IMR-90 (cell line): ENCODE data around the gene NFKBIA. TPM values are rescaled to one million over a fixed set of nuclear protein-coding genes. Genes with fewer than 3 reads are reported as not detected.

ENCODE experiments used
- ATAC-seq: fragments of 200-7000 bp; cut with Tn5 transposase; 2 replicates; pipeline ENCODE4 v1.9.1; 2020; ENCODE audit warnings: low read depth, mild to moderate bottlenecking, moderate library complexity
- BruUV-seq: library from RNA; stranded (reverse); fragments of 400-500 nt; replicated peaks from 2 replicates; lab custom pipeline; 2021; lab: Mats Ljungman, UMichigan
- CTCF ChIA-PET: fragments of 300-600 bp; formaldehyde crosslinking; extraction: SDS; loops from one replicate; lab custom pipeline; 2021; ENCODE audit warnings: antibody characterized with exemption; lab: Yijun Ruan, JAX
- POLR2A ChIA-PET: fragments of 300-600 bp; sonication (Branson Sonifier 250); formaldehyde crosslinking; loops from one replicate; lab custom pipeline; 2022; ENCODE audit warnings: antibody characterized with exemption; ENCODE audit not compliant: unreplicated experiment; lab: Charles Lee
- DNase-seq: peaks from one replicate; pipeline ENCODE4 v3.0.0; 2013
- H2AFZ ChIP-seq: replicated peaks from 2 replicates; pipeline ENCODE3; 2013; ENCODE audit warnings: low read length, mild to moderate bottlenecking; ENCODE audit not compliant: poor library complexity
- H2AK5ac ChIP-seq: 2 replicates; pipeline ENCODE4 v1.6.1; 2013; ENCODE audit warnings: low read depth, low read length, inconsistent platforms
- H2AK9ac ChIP-seq: replicated peaks from 2 replicates; pipeline ENCODE3; 2013; ENCODE audit warnings: mild to moderate bottlenecking, low read depth, low read length, moderate library complexity; ENCODE audit not compliant: poor library complexity
- H2BK120ac ChIP-seq: 2 replicates; pipeline ENCODE4 v1.6.1; 2013; ENCODE audit warnings: low read depth, low read length, inconsistent platforms
- H2BK15ac ChIP-seq: 3 replicates; pipeline ENCODE4 v1.6.1; 2013; ENCODE audit warnings: low read depth, low read length, inconsistent platforms
- H2BK20ac ChIP-seq: 2 replicates; pipeline ENCODE4 v1.6.1; 2013; ENCODE audit warnings: low read depth, mild to moderate bottlenecking, inconsistent platforms, low read length, moderate library complexity
- H2BK5ac ChIP-seq: 2 replicates; pipeline ENCODE4 v1.6.1; 2013; ENCODE audit warnings: mild to moderate bottlenecking, low read depth, low read length, inconsistent platforms; ENCODE audit not compliant: poor library complexity, severe bottlenecking
- H3K14ac ChIP-seq: replicated peaks from 2 replicates; pipeline ENCODE4 v1.6.1; 2013; ENCODE audit warnings: low read depth, low read length, inconsistent platforms
- H3K18ac ChIP-seq: 2 replicates; pipeline ENCODE4 v1.6.1; 2013; ENCODE audit warnings: low read depth, low read length, control low read depth
- H3K23ac ChIP-seq: 2 replicates; pipeline ENCODE4 v1.6.1; 2013; ENCODE audit warnings: low read depth, low read length, inconsistent platforms
- H3K27ac ChIP-seq: 2 replicates; pipeline ENCODE4 v1.5.1; 2013; ENCODE audit warnings: mild to moderate bottlenecking, control low read depth, low read length; ENCODE audit not compliant: insufficient read depth
- H3K27me3 ChIP-seq: 2 replicates; pipeline ENCODE4 v1.6.1; 2013; ENCODE audit warnings: low read length; ENCODE audit not compliant: control insufficient read depth, insufficient read depth
- H3K36me3 ChIP-seq: 2 replicates; pipeline ENCODE4 v1.6.1; 2013; ENCODE audit warnings: low read length, mixed read lengths; ENCODE audit not compliant: control insufficient read depth, insufficient read depth
- H3K4ac ChIP-seq: 2 replicates; pipeline ENCODE4 v1.6.1; 2013; ENCODE audit warnings: low read depth, low read length, inconsistent platforms
- H3K4me1 ChIP-seq: 2 replicates; pipeline ENCODE4 v1.6.1; 2013; ENCODE audit warnings: low read length, mixed read lengths; ENCODE audit not compliant: control insufficient read depth, insufficient read depth
- H3K4me2 ChIP-seq: 2 replicates; pipeline ENCODE4 v1.6.1; 2013; ENCODE audit warnings: low read depth, mild to moderate bottlenecking, control low read depth, low read length, moderate library complexity
- H3K4me3 ChIP-seq: 2 replicates; pipeline ENCODE4 v1.5.1; 2013; ENCODE audit warnings: low read depth, mild to moderate bottlenecking, control low read depth, low read length, moderate library complexity; ENCODE audit not compliant: insufficient read depth
- H3K56ac ChIP-seq: 2 replicates; pipeline ENCODE4 v1.6.1; 2013; ENCODE audit warnings: low read length, inconsistent platforms; ENCODE audit not compliant: insufficient read depth; ENCODE audit errors: extremely low read depth
- H3K79me1 ChIP-seq, 2 experiments: 2 replicates each; pipeline ENCODE4 v1.6.1; 2013; ENCODE audit warnings: low read length in 2 of 2, inconsistent platforms in 1 of 2, low read depth in 1 of 2
- H3K9ac ChIP-seq: 2 replicates; pipeline ENCODE4 v1.6.1; 2013; ENCODE audit warnings: low read depth, low read length, control low read depth
- H3K9me1 ChIP-seq: 2 replicates; pipeline ENCODE4 v1.6.1; 2013; ENCODE audit warnings: low read length, inconsistent platforms; ENCODE audit not compliant: insufficient read depth
- H3K9me3 ChIP-seq: 2 replicates; pipeline ENCODE4 v1.6.1; 2013; ENCODE audit warnings: low read length; ENCODE audit not compliant: control insufficient read depth, insufficient read depth
- H4K20me1 ChIP-seq: 2 replicates; pipeline ENCODE4 v1.6.1; 2013; ENCODE audit warnings: low read length, inconsistent platforms; ENCODE audit not compliant: insufficient read depth
- H4K5ac ChIP-seq: 2 replicates; pipeline ENCODE4 v1.6.1; 2013; ENCODE audit warnings: mild to moderate bottlenecking, low read depth, low read length, control low read depth
- H4K8ac ChIP-seq, 2 experiments: 2 replicates each; pipeline ENCODE4 v1.6.1; 2013; ENCODE audit warnings: low read depth in 2 of 2, low read length in 2 of 2, control low read depth in 1 of 2, inconsistent platforms in 1 of 2
- H4K91ac ChIP-seq: 2 replicates; pipeline ENCODE4 v1.6.1; 2013; ENCODE audit warnings: low read depth, low read length, inconsistent platforms; ENCODE audit not compliant: insufficient read depth
- BHLHE40 ChIP-seq: fragments of 150-350 bp; IDR thresholded peaks from 2 replicates; pipeline ENCODE4 v1.6.1; 2016; ENCODE audit warnings: mild to moderate bottlenecking, low read depth, low read length
- CEBPB ChIP-seq: IDR thresholded peaks from 2 replicates; pipeline ENCODE4 v1.6.1; 2012; ENCODE audit warnings: low read depth, low read length, improper control_type of control experiment
- CHD1 ChIP-seq: IDR thresholded peaks from 2 replicates; pipeline ENCODE4 v1.6.1; 2012; ENCODE audit warnings: low read depth, low read length, improper control_type of control experiment
- ELK1 ChIP-seq: fragments of 150-350 bp; IDR thresholded peaks from 2 replicates; pipeline ENCODE4 v1.6.1; 2016; ENCODE audit warnings: low read depth, mild to moderate bottlenecking, low read length, moderate library complexity, borderline replicate concordance
- FOS ChIP-seq: fragments of 150-350 bp; IDR thresholded peaks from 2 replicates; pipeline ENCODE4 v1.6.1; 2016; ENCODE audit warnings: low read depth, low read length
- MAFK ChIP-seq: IDR thresholded peaks from 2 replicates; pipeline ENCODE4 v1.6.1; 2012; ENCODE audit warnings: low read depth, low read length, improper control_type of control experiment
- MXI1 ChIP-seq: IDR thresholded peaks from 2 replicates; pipeline ENCODE4 v1.6.1; 2012; ENCODE audit warnings: low read depth, mild to moderate bottlenecking, low read length, moderate library complexity, borderline replicate concordance
- NFE2L2 ChIP-seq: fragments of 150-350 bp; IDR thresholded peaks from 2 replicates; pipeline ENCODE4 v1.6.1; 2016; ENCODE audit warnings: low read depth, mild to moderate bottlenecking, low read length
- POLR2A ChIP-seq: IDR thresholded peaks from 2 replicates; pipeline ENCODE4 v1.6.1; 2012; ENCODE audit warnings: mild to moderate bottlenecking, low read depth, low read length
- RAD21 ChIP-seq: IDR thresholded peaks from 2 replicates; pipeline ENCODE4 v1.6.1; 2012; ENCODE audit warnings: low read length, improper control_type of control experiment
- RCOR1 ChIP-seq: IDR thresholded peaks from 2 replicates; pipeline ENCODE4 v1.6.1; 2012; ENCODE audit warnings: mild to moderate bottlenecking, low read length, improper control_type of control experiment; ENCODE audit not compliant: insufficient replicate concordance
- RFX5 ChIP-seq: IDR thresholded peaks from 2 replicates; pipeline ENCODE4 v1.8.0; 2012; ENCODE audit warnings: low read depth, mild to moderate bottlenecking, low read length, moderate library complexity
- SMC3 ChIP-seq: fragments of 150-350 bp; IDR thresholded peaks from 2 replicates; pipeline ENCODE4 v1.6.1; 2016; ENCODE audit warnings: low read depth, mild to moderate bottlenecking, antibody characterized with exemption, low read length, moderate library complexity
- WGBS, 2 experiments: methylation state at CpG; one replicate each; pipeline versions ENCODE4 v1.1.5 to v1.1.7; 2013; ENCODE audit warnings: missing lambda C conversion rate in 2 of 2; ENCODE audit not compliant: insufficient read length in 1 of 2; ENCODE audit errors: extremely low coverage in 2 of 2; 5-methylcytosine and 5-hydroxymethylcytosine counted together
- dilution Hi-C: fragments of 300-500 bp; cut with HindIII; formaldehyde crosslinking; loops from one replicate; pipeline ENCODE4 v1.14.3; 2018; ENCODE audit warnings: low sequenced_read_pairs; ENCODE audit not compliant: unreplicated experiment
- in situ Hi-C: fragments of 300-500 bp; cut with MboI; formaldehyde crosslinking; loops from 3 replicates; pipeline ENCODE4 v1.14.3; 2019; ENCODE audit warnings: low sequenced_read_pairs, inconsistent platforms, mixed read lengths
- intact Hi-C: fragments of 100-400 bp; cut with micrococcal nuclease; formaldehyde crosslinking; loops from 2 replicates; pipeline ENCODE4 v1.10.0; 2022
- polyA plus RNA-seq, 3 experiments: library from polyadenylated mRNA; depleted of rRNA; stranded (reverse); fragments of >200 nt; gene quantifications; 2 replicates each; pipeline ENCODE4 v1.2.3, GENCODE V29; 2012; ENCODE audit warnings: low replicate concordance in 1 of 3
- total RNA-seq: library from RNA; depleted of rRNA; stranded (reverse); fragments of >200 nt; gene quantifications from 2 replicates; pipeline ENCODE4 v1.2.3, GENCODE V29; 2012
- TF ChIP-seq, protein P1 (sequence below): conservative IDR thresholded peaks from 2 replicates; pipeline ENCODE4 v1.5.1; 2012; ENCODE audit warnings: mild to moderate bottlenecking, low read depth, low read length, improper control_type of control experiment
- TF ChIP-seq, protein P2 (sequence below): fragments of 150-350 bp; IDR thresholded peaks from 2 replicates; pipeline ENCODE4 v1.6.1; 2017; ENCODE audit warnings: mild to moderate bottlenecking, antibody characterized with exemption, low read length, low read depth

The NFKBIA gene
- total and polyA plus RNA-seq, 2 of the 4 experiments (the other 2 are of a cell fraction), result 71.1 to 97.1 TPM

- TF ChIP-seq BHLHE40, result no peak
- no peak for TF ChIP-seq MXI1
- no peak for TF ChIP-seq SMC3
- no peak for TF ChIP-seq CEBPB
- TF ChIP-seq CHD1, result no peak
- TF ChIP-seq MAFK, result no peak
- TF ChIP-seq, protein P1, sequence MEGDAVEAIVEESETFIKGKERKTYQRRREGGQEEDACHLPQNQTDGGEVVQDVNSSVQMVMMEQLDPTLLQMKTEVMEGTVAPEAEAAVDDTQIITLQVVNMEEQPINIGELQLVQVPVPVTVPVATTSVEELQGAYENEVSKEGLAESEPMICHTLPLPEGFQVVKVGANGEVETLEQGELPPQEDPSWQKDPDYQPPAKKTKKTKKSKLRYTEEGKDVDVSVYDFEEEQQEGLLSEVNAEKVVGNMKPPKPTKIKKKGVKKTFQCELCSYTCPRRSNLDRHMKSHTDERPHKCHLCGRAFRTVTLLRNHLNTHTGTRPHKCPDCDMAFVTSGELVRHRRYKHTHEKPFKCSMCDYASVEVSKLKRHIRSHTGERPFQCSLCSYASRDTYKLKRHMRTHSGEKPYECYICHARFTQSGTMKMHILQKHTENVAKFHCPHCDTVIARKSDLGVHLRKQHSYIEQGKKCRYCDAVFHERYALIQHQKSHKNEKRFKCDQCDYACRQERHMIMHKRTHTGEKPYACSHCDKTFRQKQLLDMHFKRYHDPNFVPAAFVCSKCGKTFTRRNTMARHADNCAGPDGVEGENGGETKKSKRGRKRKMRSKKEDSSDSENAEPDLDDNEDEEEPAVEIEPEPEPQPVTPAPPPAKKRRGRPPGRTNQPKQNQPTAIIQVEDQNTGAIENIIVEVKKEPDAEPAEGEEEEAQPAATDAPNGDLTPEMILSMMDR, result no peak
- TF ChIP-seq FOS, result no peak
- TF ChIP-seq ELK1, result no peak
- no peak for TF ChIP-seq RCOR1
- TF ChIP-seq, protein P2, sequence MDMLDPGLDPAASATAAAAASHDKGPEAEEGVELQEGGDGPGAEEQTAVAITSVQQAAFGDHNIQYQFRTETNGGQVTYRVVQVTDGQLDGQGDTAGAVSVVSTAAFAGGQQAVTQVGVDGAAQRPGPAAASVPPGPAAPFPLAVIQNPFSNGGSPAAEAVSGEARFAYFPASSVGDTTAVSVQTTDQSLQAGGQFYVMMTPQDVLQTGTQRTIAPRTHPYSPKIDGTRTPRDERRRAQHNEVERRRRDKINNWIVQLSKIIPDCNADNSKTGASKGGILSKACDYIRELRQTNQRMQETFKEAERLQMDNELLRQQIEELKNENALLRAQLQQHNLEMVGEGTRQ, result no peak
- TF ChIP-seq RFX5, result no peak
- no peak for TF ChIP-seq NFE2L2
- TF ChIP-seq POLR2A, result no peak
- no peak for TF ChIP-seq RAD21
- Histone ChIP-seq H3K4me1 (peaks cover 9% of the 10 kb centered on the region), H4K8ac (no peak overlapping the region), H3K27ac (no peak overlapping the region), H3K9ac (no peak overlapping the region), H3K36me3 (peaks cover 6% of the 10 kb centered on the region), H3K56ac (no peak overlapping the region), H3K9me1 (peaks cover 5% of the 10 kb centered on the region), H3K18ac (no peak overlapping the region), H3K4me2 (no peak overlapping the region), H3K14ac (no peak overlapping the region), H4K20me1 (peaks cover 7% of the 10 kb centered on the region), H2BK120ac (no peak overlapping the region), H3K23ac (no peak overlapping the region), H3K9me3 (no peaks in the 10 kb centered on the region), H3K4me3 (no peak overlapping the region), H2BK20ac (no peak overlapping the region), H2AK5ac (no peak overlapping the region), H3K79me1 (peaks cover 16 to 26% of the 10 kb centered on the region in 2 experiments; a peak in 3 of 4 replicates), H3K4ac (no peak overlapping the region), H3K27me3 (no peaks in the 10 kb centered on the region), H2AK9ac (no peak overlapping the region), H2AFZ (no peak overlapping the region), H2BK5ac (no peak overlapping the region), H4K91ac (no peak overlapping the region), H2BK15ac (no peak overlapping the region), H4K5ac (no peak overlapping the region)
- in situ Hi-C loops, result loop anchor here (5.0 to 25.0 kb wide), 3 partner anchors 113 to 746 kb away; partner anchors contain the start of gene PSMA6
- BruUV-seq, result no TSS peak
- ATAC-seq (no peak), DNase-seq (no peak)
- ChIA-PET POLR2A (no interaction called here), CTCF (interaction anchor here (0.8 to 1.4 kb wide), 2 partner anchors 146 to 193 kb away, joined by 3 to 4 read pairs; no protein-coding TSS in a partner anchor)
- WGBS, 2 experiments, result 87% methylated on average over 4 of the region's 8 CpGs; no CpG with 5 or more reads in 1 of the 2 experiments
- intact Hi-C loops, result no loop called here
- dilution Hi-C loops, result no loop called here
These were observed 3.5 kb upstream of the NFKBIA start for GRCh38 chr14:35408026-35408425.
